GM12801 (cell line): ENCODE measurements around the gene CPPED1.

ENCODE experiments used
- TF ChIP-seq, protein P1 (sequence below): IDR thresholded peaks from one replicate; pipeline ENCODE4 v1.5.1; 2011; ENCODE audit warnings: control low read depth; ENCODE audit not compliant: insufficient read length; ENCODE audit errors: extremely low read depth

The CPPED1 gene

GRCh38 chr16:12803203-12804093 lies at the start of gene CPPED1:
CPPED1 (minus strand) TSS chr16:12803887; CDS start chr16:12803776, 111 bp downstream.
- TF ChIP-seq, protein P1, sequence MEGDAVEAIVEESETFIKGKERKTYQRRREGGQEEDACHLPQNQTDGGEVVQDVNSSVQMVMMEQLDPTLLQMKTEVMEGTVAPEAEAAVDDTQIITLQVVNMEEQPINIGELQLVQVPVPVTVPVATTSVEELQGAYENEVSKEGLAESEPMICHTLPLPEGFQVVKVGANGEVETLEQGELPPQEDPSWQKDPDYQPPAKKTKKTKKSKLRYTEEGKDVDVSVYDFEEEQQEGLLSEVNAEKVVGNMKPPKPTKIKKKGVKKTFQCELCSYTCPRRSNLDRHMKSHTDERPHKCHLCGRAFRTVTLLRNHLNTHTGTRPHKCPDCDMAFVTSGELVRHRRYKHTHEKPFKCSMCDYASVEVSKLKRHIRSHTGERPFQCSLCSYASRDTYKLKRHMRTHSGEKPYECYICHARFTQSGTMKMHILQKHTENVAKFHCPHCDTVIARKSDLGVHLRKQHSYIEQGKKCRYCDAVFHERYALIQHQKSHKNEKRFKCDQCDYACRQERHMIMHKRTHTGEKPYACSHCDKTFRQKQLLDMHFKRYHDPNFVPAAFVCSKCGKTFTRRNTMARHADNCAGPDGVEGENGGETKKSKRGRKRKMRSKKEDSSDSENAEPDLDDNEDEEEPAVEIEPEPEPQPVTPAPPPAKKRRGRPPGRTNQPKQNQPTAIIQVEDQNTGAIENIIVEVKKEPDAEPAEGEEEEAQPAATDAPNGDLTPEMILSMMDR, result no peak

- TF ChIP-seq, protein P1, result no peak
Measured at GRCh38 chr16:12850186-12850585, 46.5 kb upstream of the CPPED1 start.

- TF ChIP-seq, protein P1, result no peak
Measured at GRCh38 chr16:12846592-12846991, 42.9 kb upstream of the CPPED1 start.

- TF ChIP-seq, protein P1, result no peak
Measured at GRCh38 chr16:12845282-12845681, 41.6 kb upstream of the CPPED1 start.

GRCh38 chr16:12837756-12838155 lies 34.1 kb upstream of the CPPED1 start:
- TF ChIP-seq, protein P1, result no peak

DNA sequence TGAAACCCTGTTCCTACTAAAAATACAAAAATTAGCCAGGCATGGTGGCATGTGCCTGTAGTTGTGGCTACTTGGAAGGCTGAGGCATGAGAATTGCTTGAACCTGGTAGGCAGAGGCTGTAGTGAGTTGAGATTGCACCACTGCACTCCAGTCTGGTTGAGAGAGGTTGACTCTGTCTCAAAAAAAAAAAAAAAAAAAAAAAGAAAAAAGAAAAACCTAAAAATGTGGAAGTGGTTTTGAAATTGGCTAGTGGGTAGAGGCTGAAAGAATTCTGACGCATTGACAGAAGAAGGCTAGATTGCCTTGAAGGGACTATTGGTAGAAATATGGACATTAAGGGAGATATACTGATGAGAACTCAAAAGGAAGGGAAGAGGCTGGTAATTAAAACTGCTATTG lies 33.6 kb upstream of the CPPED1 start:
- TF ChIP-seq, protein P1, result no peak

DNA sequence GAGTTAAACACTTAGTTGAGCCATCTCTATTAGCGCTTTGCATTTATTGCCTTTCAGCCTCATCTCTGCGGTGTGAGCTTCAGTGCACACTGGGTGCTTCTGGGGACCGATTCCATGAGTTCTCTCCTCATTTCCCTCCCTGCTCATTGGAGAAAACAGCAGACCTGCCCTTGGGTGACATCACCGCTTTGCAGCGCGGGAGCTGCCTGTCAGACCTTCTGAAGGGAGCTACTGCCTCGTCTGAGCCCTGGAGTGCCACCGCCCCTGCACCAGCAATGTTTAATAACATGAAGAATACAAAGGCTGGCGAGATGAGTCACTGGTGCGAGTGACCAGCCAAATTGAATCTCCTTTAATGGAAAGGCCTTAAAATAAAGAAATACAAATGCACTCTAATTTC lies 30.2 kb upstream of the CPPED1 start:
- TF ChIP-seq, protein P1, result no peak
